ENCODE results near the gene MYPN.
"Not testable (repeated sequence)": the region's sequence is repeated elsewhere in the genome, so short reads cannot be mapped to it uniquely, and the experiment has no call there.

MYPN gene

DNA sequence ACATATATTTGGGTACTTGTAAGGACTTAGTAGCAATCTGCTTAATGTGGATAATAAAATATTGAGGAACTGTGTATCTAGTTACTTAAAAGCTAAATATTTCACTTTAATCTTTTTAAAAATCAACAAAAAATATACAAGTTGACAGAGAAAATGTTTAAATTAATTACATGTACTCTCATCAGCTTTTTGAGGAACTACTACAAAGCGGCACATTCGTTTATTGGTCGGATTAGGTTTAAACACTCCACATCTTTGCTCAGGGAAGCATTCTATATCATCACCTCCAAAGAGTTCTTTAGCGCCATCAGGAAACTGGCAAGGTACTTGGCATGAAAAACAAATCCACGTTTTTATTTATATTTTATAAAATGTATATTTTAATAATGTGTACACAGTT lies 121.0 kb downstream of the MYPN start:
- DNase-seq (ENCODE audit: low read depth) = no peak

DNA sequence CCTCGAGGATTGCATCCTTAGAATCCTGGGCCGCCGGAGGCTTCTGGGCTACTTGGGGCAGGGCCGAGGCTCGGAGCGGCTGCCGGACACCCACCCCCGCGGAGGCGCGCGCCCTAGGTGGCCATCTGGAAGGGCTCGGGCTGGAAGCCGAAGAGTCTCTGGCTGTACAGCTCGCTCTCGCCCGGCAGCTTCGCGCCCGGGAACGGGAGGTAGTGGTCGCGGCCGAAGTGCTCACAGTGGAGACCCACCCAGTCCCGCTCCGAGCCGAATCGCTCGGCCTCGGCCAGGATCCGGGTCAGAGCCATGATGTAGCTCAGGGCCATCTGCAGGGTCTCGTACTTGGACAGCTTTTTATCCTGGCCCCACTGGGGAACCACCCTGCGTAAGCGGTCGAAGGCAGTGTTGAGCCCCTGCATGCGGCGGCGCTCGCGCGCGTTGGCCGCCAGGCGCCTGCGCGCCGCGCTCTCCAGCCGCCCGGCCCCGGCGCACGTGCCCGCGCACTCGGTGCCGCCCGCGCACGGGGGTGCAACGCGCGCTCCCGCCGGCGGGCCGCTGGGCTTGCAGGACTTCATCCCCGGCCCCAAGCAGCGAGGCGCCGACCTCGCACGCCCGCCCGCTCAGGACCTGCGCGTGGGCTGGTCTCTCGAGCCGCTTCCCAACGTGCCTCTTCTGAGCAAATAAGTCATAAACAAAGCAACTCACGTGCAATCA lies 122.0 kb downstream of the MYPN start:
- DNase-seq (ENCODE audit: low read depth) = no peak

DNA sequence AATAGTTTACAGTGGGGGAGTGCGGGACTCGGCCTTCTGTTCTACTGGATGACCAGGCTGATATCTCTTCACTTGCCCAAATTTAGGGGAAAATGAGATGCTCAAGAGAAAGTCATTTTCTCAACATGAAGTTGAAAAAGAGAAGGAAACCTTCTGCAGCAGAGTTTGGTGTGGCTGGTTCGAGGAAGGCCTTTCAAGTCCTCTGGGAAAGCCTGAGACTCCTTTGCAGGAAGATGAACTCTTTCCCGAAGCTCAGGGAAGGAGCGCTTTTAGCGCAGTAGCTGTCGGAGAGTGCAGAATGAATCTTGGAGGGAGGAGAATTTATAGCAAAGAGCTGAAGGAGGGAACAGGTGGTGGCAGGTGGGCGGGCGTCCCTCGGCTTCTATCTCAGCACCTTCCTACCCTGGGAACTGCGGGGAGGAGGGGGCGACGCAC lies 122.5 kb downstream of the MYPN start, which contains the start of gene ATOH7:
TSS of gene ATOH7 (minus strand) at position 297 of the 435 bp plus-strand sequence. CDS start 436 bp downstream, outside the sequence.
- DNase-seq (ENCODE audit: low read depth) = no peak

DNA sequence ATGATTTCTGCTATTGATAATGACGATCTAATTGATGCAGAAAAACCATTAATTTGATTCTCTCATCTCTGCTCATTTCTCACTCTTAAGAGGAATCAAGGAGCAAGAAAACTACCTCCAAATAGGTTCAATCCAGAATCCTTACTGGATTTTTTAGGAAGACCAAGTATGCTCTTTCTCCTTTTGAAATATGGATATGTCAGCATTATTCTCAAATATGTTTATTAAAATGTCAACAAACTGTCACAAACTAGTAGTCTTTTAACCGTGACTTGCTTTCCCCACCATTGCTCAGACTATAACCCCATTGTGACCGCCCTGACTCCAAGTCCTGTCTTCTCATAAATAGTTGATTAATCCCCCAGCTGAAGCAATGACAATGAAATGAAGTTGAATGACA lies 123.8 kb downstream of the MYPN start:
- DNase-seq (ENCODE audit: low read depth) = no peak

DNA sequence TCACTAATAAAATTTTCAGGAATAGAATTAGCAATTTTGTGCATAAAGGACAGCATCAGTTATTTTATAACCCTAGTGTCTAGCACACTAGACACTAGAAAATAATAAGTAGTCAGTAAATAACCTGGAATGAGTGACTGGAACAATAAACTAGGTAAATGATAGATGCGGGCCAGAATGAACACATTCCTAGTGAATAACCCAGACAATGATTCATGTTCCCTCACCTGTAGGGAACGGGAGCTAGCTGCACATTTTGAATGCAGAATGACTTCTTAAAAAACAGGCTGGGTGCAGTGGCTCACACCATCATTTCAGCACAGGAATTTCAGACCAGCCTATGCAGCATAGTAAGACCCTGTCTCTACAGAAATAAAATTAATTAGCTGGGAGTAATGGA lies 125.8 kb downstream of the MYPN start:
- no peak for DNase-seq (ENCODE audit: low read depth)

DNA sequence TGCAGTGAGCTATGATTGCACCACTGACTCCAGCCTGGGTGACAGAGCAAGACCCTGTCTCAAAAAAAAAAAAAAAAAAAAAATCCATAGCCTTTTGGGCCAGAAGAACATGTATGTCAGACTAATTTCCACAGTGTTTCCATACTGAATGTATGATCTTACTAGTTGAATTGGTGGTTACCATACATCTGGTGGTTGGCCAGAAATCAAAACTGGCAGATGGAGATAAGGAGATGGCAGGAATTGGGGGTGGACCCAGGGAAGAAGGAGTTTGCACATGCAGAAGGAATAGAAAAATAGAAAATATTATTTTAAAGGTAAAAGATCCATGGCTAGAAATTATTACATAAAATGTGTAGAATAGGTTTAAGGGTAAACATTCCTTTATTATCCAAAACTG lies 126.3 kb downstream of the MYPN start:
- DNase-seq (ENCODE audit: low read depth) = no peak

DNA sequence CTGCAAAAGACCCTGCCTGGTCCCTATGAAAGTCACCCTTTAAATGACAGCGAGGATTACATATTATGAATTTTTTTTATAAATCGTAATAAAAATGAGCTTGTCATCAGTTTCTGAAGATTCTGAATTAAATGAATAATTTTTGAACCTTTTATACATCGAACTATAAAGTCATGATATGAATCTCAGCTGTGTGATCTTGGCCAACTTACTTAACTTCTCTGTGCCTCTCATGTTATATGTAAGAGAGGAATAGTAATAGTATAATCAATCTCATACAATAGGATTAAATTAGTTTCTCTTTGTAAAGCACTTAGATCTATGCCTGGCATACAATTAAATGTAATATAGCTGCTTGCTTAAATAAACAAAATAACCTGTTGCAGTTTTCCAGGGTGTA lies 127.9 kb downstream of the MYPN start:
- DNase-seq (ENCODE audit: low read depth) = no peak

DNA sequence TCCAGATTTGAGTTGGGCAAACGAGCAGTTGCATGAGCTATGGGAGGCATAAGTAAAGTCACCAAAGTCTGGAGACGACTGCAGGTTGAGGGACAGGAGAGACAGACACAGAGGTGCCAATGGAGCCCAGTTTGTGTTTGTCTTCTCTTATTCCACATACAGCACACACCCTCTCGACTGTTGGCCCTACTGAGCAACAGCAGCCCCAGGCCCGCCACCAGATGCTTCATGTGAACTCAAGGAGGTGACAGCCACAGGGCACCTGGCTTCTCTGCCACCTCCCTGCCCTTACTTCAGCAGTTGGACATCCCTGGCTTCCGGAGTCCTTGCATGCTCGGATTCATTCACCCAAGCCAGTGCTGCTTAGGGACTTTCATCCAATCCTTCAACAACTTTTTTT lies 129.1 kb downstream of the MYPN start:
- DNase-seq (ENCODE audit: low read depth) = no peak

DNA sequence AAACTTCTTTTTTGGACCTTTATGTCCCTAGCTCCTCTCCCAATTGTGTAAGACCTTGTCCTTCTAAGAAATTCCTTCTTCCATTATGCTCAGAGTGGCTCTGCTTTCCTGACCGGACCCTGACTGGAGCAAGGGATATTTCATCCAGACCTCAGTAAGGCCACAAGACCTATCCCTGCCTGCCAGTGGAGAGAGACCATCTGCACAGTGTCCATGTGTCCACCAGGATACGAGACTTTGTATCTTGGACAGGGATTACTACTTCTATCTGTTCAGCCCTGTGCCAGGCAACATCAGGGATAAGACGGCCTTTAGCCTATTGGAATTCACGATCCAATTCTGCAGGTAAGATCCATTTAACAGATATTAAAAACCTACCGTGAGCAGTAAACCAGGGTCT lies 129.8 kb downstream of the MYPN start:
- DNase-seq (ENCODE audit: low read depth) = no peak

DNA sequence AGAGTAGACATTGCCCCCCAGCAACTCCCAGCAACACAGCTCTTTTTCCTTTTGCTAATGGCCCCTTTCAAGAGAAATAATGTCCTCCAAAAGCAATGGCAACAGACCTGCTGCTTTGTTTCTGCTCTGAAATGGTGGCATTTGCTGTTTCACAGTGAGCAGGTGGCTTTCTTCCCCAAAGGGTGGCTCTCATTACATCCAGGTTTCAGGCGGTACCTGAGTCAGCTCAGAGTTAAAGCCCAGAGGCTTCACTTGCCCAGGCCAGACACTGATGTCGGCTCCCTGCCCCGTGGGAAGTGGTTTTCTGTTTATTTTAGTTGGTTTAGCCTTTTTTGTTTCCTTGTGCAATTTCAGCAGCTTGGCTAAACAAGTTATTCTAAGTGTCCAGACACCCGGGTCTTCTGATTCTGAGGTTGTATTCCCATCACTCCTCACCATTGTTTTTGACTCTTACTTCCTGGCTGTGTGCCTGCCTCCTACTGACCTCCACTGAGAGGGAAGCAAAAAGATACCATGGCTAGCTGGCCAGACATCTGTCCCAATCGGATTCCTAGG lies 130.4 kb downstream of the MYPN start:
- DNase-seq (ENCODE audit: low read depth) = no peak

DNA sequence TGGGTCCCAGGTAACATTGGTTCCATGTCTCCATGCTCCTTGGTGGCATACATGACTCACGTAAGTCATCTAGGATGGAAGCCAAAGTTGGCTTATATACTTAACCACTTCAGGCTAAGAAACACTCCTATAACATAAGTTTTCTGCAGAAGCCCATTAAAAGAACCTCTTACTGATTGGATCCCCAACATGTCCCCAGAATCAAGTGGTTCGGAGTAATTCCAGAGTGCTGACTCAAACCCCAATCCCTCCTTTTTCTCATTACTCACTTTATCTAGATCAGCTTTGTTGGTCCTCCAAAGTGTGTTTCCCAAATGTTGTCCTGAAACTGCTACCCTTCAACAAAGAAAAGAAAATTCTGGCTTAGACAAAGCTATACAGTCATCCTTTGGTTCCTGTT lies 132.8 kb downstream of the MYPN start:
- DNase-seq (ENCODE audit: low read depth) = no peak

DNA sequence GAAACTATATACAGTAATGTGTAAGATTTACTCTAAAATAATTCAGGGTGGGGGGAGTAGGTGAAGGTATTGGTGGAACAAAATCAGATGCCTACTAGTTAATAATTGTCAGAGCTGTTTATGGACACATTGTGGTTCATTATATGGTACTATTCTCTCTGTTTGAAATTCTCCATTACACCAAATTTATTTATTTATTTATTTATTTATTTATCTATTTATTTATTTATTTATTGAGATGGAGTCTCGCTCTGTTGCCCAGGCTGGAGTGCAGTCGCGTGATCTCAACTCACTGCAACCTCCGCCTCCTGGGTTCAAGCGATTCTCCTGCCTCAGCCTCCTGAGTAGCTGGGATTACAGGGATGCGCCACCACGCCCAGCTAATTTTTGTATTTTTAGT lies 137.1 kb downstream of the MYPN start:
- DNase-seq (ENCODE audit: low read depth) = not testable (repeated sequence)

DNA sequence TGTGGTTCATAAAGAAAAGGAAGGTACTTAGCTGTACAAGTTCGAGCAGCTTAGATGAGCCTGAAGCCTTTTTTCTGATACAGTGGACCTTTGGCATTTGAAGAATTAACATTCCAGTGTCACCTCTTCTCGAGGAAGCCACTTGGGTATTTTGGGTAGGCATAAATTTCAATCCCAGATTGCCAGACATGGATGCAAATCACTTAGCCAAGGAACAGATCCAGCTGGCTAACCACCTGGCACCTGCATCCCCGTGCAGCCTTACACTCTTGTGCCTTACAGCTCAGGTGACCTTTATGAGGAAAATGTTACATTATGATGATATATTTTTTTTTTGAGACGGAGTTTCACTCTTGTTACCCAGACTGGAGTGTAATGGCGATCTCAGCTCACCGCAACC lies 138.6 kb downstream of the MYPN start:
- no peak for DNase-seq (ENCODE audit: low read depth)

DNA sequence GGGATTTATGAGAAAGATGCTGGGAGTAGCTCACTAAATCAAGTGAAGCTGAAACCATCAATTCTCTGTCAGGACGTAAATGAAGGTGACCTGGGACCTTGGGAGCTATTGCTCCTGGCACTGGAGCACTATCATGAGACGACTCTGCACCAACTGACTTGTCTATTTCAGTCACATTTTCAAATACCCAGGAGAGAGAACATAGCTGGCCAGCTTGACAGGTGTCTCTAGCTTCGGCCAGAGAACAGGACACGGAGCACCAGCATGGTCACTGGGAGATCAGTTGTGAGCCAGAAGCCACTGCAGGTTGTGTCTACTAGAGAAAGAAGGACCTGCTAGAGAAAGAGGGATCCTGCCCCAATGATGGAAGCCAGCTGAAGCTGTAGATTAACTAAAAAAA lies 140.0 kb downstream of the MYPN start:
- no peak for DNase-seq (ENCODE audit: low read depth)

DNA sequence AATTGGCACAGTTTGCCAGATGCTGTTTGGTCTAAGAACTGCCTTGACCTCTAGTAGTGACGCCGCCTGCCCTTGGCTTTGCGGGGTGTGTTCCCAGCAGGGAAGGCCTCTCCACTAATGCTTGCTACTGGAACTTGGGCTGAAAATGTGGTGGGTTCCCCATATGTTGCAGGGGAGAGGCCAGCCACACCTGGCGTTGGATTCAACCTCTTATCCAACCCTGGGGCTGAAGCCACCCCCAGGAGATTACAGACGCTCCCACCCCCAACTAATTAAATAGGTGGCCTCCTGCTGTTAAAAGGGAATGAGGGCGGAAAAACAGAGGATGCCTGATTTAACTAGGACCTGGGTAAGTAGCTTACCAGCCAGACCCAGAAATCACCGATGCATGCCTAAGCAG lies 141.9 kb downstream of the MYPN start:
- DNase-seq (ENCODE audit: low read depth) = no peak

DNA sequence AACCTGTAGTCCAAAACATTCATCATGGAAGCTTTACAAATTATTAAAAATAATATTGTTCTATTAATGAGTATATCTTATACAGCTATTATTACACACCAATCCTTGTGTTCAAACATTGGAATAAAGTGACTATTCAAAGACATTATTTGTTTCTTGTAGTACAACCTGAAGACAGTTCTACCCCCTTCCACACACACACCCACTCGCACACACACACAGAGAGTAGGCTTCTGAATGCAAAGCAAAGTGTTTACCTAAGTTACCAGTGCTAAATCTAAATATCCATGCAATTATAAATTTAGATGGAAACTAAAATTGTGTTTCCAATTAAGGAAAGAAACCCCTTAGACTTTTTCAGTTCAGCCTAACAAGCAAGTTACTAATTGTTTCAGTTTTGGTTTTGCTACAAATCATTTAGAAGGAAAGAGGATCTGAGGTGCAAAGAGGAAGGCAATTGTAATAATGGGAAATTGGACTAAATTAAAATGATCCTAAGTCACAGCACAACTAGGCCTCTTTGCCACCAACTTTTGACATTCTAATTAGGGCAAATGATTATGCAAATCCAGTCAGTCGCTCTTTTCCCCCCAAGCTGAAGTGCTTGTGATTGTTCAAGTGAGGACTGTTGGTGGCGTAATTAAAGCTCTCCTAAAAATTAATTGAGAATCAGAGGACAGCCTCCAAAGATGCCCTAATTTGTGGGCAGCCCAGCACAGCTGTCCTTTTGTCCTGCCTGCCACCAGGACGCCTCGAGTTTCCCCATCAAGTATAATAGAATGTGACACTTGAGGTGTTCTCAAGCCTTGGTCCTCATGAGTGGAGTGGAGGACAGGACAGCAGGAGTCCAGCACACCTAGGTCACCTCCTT lies 142.6 kb downstream of the MYPN start:
- DNase-seq (ENCODE audit: low read depth) = no peak

DNA sequence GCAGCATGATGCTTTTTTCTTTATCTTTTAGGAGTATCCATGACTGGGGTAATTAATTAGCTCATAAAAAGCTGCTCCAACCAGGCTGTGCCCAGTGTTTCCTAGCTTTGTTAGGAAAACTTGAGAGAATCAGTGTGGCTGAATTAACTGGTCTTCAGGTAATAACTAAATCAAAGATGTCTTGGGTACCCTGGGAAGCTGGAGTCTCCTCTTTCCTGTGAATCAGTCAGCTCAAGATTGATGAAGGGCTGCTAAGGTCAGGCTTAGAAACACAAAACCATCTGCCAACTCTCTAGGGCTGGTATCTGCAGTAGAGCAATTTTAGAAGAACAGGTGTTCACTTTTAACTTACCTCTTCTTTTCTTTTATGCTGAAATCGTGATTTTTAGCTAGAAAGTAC lies 144.1 kb downstream of the MYPN start:
- DNase-seq (ENCODE audit: low read depth) = no peak

DNA sequence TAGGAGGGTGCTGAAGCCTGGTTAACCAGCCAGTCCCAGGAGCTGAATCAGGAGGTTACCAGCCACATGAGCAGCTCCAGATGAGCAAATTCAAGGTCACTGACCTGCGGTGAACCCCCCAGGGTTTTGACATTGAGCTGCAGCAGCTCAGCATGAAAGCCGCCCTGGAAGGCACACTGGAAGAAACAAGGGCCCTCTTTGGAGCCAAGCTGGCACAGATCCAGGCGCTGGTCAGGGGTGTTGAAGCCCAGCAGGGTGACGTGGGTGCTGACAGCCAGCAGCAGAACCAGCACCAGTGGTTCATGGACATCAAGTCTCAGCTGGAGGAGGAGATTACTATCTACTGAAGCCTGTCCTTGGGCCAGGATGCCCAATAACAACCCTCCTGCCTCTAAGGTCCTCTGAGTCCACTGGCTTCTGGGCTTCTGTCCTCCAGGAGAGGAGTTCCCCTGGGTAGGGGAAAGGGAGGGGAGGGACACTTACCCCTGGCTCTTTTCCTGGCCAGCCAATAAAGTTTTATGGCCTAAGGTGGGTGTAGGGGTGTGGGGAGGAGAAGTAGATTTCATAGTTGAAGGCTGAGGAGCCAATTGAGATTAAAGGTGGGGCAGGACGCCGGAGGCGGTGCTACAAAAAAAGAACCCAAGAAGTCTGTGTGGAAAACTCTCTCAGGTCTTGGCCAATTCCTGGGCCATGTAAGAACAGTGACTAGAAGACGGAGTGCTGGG lies 152.0 kb downstream of the MYPN start:
- no peak for DNase-seq (ENCODE audit: low read depth)

All from activated T-helper 1 cell treated with Interleukin-2 at 50 U/mL for 16 hours (primary cell).